Measurements from ENCODE around the gene MCCC1.

DNA sequence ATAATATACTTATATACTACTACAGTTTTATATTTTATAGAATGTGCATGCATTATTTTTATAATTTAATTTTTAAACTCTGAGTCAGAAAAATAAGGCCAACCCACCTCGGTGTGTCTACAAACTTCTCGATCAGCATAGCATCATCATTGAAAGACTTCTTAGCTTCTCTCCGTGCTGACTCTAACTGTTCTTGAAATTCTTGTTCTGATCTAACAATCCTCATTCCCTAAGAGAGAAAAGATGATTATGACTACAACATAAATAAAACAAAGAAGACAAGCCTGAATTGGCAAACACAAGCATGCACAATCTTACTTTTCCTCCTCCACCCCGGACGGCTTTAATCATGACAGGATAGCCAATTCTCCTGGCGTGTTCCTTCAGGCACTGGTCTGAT, 28.4 kb downstream of the MCCC1 start:
- TF ChIP-seq POLR2A (IDR thresholded peaks at IDR 0.05; ENCODE audit: low read length) (no peak), GATA1 (IDR thresholded peaks at IDR 0.05; ENCODE audit: low read depth, low read length) (no peak)
